ELR (cell line): ENCODE measurements around the gene CPNE9.

Source experiments
- DNase-seq: peaks from one replicate; pipeline ENCODE4 v3.0.0-alpha.2; 2015; ENCODE audit warnings: low read depth

CPNE9 gene

GRCh38 chr3:9779075-9779593 is 75.5 kb downstream of the CPNE9 start:
- DNase-seq: no peak
